NB4 (cell line): ENCODE measurements around the gene GSC.

Experiments
- CTCF ChIP-seq: IDR thresholded peaks from one replicate; pipeline ENCODE4 v1.5.1; 2012; ENCODE audit warnings: low read depth, low read length
- POLR2A ChIP-seq: IDR thresholded peaks from 2 replicates; pipeline ENCODE4 v1.6.1; 2011; ENCODE audit warnings: mild to moderate bottlenecking; ENCODE audit not compliant: insufficient read length; ENCODE audit errors: extremely low read depth
- TF ChIP-seq, protein P1 (sequence below): IDR thresholded peaks from 2 replicates; pipeline ENCODE4 v1.6.1; 2011; ENCODE audit warnings: low read depth, low read length

- TF ChIP-seq CTCF = no peak
- TF ChIP-seq POLR2A = no peak
- TF ChIP-seq, protein P1, sequence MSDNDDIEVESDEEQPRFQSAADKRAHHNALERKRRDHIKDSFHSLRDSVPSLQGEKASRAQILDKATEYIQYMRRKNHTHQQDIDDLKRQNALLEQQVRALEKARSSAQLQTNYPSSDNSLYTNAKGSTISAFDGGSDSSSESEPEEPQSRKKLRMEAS = no peak
Observed at GRCh38 chr14:94787655-94788054, 17.7 kb upstream of the GSC start.
